Non-pigmented ciliary epithelial cell (primary cell): Measurements from ENCODE around the gene CTCF.
A peak's percentile ranks its signal among the peaks of the same experiment; 100 is the strongest.

Source experiments
- DNase-seq: peaks from one replicate; pipeline ENCODE4 v3.0.0-alpha.2; 2010; ENCODE audit warnings: low read depth

CTCF gene

GRCh38 chr16:67652578-67653127, 90.3 kb downstream of the CTCF start:
- no peak for DNase-seq

- no peak for DNase-seq
Measured at GRCh38 chr16:67653128-67653788, 90.9 kb downstream of the CTCF start.

GRCh38 chr16:67653789-67654402, 91.6 kb downstream of the CTCF start:
- no peak for DNase-seq

GRCh38 chr16:67654403-67654911, 92.1 kb downstream of the CTCF start:
- no peak for DNase-seq

GRCh38 chr16:67655363-67655762, 93.0 kb downstream of the CTCF start:
- DNase-seq: no peak

- no peak for DNase-seq
Measured at GRCh38 chr16:67656344-67657016, 94.2 kb downstream of the CTCF start.

GRCh38 chr16:67657017-67657608, 94.8 kb downstream of the CTCF start:
- no peak for DNase-seq

- DNase-seq: no peak
Measured at GRCh38 chr16:67657751-67658518, 95.6 kb downstream of the CTCF start.

GRCh38 chr16:67658849-67659674, 96.7 kb downstream of the CTCF start:
- no peak for DNase-seq

GRCh38 chr16:67659675-67660563, 97.6 kb downstream of the CTCF start, which contains the start of gene ACD:
Gene ACD, minus strand, starts transcription at chr16:67660260. Its CDS starts 40 bp downstream, at chr16:67660220.
- DNase-seq: no peak

GRCh38 chr16:67660564-67661028, 98.3 kb downstream of the CTCF start, which contains the start of gene PARD6A:
Gene PARD6A, plus strand, starts transcription at chr16:67660960. Its CDS starts 79 bp downstream, at chr16:67661039.
- peak; percentile 83 for DNase-seq

- no peak for DNase-seq
Measured at GRCh38 chr16:67661101-67661761, 98.9 kb downstream of the CTCF start.

GRCh38 chr16:67661886-67662652, 99.7 kb downstream of the CTCF start:
- DNase-seq: no peak

GRCh38 chr16:67662653-67663010, 100.3 kb downstream of the CTCF start:
- no peak for DNase-seq

- DNase-seq: no peak
Measured at GRCh38 chr16:67663151-67663876, 101.0 kb downstream of the CTCF start.

- DNase-seq: no peak
Measured at GRCh38 chr16:67663877-67664222, 101.5 kb downstream of the CTCF start.

- DNase-seq: no peak
Measured at GRCh38 chr16:67664258-67664657, 101.9 kb downstream of the CTCF start.

- DNase-seq: no peak
Measured at GRCh38 chr16:67664871-67665270, 102.5 kb downstream of the CTCF start.
